Measurements from ENCODE around the gene PC.

- TF ChIP-seq CTCF (IDR thresholded peaks at IDR 0.05), result no peak
- TF ChIP-seq POLR2A (IDR thresholded peaks at IDR 0.05), result no peak
Observed at GRCh38 chr11:66850588-66851238, 107.5 kb downstream of the PC start.
